GM10266 (cell line): Measurements from ENCODE around the gene VPS9D1.
"Not testable (repeated sequence)": the region's sequence is repeated elsewhere in the genome, so short reads cannot be mapped to it uniquely, and the experiment has no call there.

Experiments used
- DNase-seq: peaks from one replicate; pipeline ENCODE4 v3.0.0; 2012; ENCODE audit errors: extremely low spot score
- TF ChIP-seq, protein P1 (sequence below): IDR thresholded peaks from 2 replicates; pipeline ENCODE4 v1.5.1; 2012; ENCODE audit warnings: mild to moderate bottlenecking, low read depth; ENCODE audit not compliant: control insufficient read depth, insufficient read depth; ENCODE audit errors: missing control alignments

VPS9D1 gene

DNA sequence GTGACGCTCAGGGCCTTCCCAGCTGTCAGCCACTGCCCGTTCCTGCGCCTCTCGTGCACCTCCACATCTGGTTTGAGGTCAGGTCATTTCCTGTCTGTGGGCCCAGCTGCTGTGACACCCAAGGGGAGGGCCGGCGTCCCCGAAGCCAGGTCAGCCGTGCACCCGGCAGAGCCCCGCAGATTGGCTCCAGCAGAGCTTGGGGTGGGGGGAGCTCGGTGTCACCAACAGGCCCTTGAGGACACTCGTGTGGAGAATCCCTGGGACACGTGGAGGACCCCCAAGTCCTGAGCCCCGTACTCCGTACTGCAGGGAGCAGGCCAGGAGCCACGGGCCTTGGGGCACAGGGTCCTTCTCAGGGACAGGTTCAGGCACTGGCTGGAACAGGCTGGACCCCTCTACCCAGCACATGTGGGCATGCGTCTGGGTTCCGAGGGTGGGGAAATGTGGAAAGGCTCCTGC, 24.0 kb downstream of the VPS9D1 start:
- TF ChIP-seq, protein P1, sequence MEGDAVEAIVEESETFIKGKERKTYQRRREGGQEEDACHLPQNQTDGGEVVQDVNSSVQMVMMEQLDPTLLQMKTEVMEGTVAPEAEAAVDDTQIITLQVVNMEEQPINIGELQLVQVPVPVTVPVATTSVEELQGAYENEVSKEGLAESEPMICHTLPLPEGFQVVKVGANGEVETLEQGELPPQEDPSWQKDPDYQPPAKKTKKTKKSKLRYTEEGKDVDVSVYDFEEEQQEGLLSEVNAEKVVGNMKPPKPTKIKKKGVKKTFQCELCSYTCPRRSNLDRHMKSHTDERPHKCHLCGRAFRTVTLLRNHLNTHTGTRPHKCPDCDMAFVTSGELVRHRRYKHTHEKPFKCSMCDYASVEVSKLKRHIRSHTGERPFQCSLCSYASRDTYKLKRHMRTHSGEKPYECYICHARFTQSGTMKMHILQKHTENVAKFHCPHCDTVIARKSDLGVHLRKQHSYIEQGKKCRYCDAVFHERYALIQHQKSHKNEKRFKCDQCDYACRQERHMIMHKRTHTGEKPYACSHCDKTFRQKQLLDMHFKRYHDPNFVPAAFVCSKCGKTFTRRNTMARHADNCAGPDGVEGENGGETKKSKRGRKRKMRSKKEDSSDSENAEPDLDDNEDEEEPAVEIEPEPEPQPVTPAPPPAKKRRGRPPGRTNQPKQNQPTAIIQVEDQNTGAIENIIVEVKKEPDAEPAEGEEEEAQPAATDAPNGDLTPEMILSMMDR: no peak
- peak; percentile 79 for DNase-seq

DNA sequence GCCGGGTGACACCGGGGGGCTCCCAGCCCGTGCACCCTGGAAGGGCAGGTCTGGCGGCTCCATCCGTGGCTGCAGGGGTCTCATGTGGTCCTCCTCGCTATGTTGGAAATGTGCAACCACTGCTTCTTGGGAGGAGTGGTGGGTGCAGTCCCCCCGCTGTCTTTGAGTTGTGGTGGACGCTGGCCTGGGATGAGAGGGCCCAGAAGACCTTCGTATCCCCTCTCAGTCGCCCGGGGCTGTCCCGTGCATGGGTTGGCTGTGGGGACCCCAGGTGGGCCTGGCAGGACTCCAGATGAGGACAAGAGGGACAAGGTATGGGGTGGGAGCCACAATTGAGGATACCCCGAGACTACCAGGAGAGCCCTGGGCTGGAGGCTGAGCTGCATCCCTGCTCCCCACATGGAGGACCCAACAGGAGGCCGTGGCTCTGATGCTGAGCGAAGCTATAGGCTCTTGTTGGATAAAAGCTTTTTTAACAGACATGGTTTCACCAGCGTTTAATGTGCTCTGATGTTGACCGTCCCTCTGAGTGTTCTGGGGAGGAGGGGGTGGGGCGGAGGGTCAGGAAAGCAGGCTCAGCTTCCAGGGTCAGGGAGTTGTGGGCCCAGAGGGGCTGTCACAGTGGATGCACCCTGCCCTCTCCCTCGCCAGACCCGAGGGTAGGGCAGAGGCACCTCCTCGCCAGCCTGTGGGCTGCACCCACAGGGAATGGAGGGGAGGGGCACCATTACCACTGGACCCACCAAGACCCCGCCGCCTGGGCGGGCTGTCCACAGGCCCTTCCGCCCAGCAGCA, 24.6 kb downstream of the VPS9D1 start:
- no peak for DNase-seq
- TF ChIP-seq, protein P1: no peak

DNA sequence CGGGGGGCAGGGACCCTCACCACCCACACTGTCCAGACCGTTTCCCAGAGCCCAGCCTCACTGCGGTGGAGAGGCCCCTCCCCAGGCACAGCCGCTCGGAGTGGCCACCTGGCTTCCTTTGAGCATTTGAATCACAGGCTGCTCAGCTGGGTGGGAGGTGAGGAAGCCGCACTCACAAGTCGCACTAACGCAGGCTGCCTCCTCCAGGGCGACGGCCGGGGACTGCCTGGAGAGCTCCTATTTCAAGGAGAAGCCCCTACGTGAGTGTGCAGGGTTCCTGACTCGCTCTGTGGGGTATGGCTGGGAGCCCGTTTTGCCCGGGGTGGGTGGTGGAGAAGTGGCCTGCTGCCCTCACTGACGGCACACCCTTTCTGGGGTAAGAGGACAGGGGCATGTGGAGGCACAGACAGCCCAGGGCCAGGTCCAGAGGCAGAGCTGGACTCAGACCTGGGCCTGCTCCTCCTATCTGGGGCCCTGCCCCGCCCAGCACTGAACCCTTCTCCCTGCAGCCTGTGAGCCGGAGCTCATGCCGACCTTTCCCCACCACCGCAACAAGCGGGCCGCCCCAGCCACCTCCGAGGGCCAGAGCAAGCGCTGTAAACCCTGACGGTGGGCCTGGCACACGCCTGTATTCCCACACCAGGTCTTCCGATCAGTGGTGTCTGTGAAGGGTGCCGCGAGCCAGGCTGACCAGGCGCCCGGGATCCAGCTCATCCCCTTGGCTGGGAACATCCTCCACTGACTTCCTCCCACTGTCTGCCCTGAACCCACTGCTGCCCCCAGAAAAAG, 25.4 kb downstream of the VPS9D1 start:
- TF ChIP-seq, protein P1: no peak
- DNase-seq: no peak

GRCh38 chr16:89694784-89695085, 26.0 kb downstream of the VPS9D1 start:
- DNase-seq: not testable (repeated sequence)

DNA sequence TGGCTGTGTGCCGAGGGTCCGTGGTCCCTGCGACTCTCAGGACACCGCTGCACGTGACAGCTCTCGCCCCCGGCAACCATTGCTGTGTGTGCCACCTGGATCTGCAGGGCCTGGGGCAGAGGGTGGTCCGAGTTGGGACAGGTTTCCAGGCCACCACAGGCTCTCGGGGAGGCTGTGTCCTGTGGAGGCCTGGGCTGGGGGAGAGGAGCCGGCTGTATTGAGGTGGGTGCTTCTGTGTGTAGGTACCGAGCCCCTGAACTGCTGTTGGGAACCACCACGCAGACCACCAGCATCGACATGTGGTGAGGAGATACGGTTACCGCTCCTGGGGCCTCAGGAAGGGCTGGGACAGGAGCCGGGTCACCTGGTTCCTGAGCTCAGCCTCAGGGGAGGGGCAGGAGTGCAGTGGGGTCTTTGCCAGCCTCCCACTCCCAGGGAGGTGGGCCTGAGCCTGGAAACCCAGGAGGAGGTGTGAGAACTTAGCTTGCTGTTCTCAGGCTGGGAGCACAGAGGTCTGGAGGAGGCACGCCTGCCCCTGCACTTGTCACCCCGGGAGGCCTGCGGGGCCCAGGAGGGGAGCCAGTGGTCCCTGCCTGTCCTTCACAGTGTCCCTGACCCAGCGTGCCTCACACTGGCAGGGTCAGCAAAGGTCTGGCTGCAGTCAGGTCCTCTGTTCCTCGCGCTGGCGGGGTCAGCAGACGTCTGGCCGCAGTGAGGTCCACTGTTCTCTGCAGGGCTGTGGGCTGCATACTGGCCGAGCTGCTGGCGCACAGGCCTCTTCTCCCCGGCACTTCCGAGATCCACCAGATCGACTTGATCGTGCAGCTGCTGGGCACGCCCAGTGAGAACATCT, 26.5 kb downstream of the VPS9D1 start:
- peak; percentile 20 for DNase-seq
- TF ChIP-seq, protein P1: no peak

DNA sequence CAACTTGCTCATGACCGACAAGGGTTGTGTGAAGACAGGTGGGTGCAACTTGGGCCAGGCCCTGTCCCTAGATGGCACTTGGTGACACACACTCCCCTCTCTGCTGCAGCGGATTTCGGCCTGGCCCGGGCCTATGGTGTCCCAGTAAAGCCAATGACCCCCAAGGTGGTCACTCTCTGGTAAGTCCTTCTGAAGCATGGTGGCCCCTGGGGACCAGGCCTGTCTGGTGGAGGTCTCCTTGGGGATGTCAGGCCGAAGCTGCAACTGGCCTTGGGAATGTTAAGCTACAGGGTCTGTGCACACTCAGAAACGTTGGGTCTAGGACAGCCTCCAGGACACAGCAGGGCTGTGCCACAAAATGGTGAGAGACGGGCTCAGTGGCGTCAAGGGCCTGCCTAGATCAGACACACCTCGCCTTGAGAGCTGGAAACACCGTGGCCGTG, 27.4 kb downstream of the VPS9D1 start:
- TF ChIP-seq, protein P1: no peak
- no peak for DNase-seq

DNA sequence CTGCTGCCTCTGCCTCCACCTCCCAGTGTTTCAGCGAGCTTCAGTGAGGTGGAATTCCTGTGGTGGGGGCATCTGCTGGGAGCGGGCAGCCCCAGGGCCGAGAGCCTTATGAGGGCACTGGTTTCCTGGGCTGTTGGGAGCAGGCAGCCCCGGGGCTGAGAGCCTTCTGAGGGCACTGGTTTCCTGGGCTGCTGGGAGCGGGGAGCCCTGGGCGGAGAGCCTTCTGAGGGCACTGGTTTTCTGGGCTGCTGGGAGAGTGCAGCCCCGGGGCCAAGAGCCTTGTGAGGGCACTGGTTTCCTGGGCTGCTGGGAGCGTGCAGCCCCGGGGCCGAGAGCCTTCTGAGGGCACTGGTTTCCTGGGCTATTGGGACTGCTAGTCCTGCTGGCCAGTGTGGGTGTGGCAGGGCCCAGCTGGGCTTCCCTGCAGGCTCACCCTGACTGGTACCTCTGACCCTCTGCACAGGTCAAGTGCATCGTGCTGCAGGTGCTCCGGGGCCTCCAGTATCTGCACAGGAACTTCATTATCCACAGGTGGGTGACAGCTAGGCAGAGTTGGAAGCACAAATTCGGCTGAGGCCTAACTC, 28.6 kb downstream of the VPS9D1 start:
- DNase-seq: no peak
- TF ChIP-seq, protein P1: no peak
